ENCODE results near the gene PRR29. TPM values are rescaled to one million over a fixed set of nuclear protein-coding genes. Genes with fewer than 3 reads are reported as not detected.

PRR29 gene
- total RNA-seq, 1 donor from 2014 or later, result 0.14 TPM

Other genes with a start within 250 kb of the PRR29 start
- 70.0 and 73.7 TPM in 2 replicates for gene CCDC47, start 224.8 kb upstream of the PRR29 start, total RNA-seq
- gene DDX42, start 224.2 kb upstream of the PRR29 start, total RNA-seq, result 138 and 144 TPM in 2 replicates
- 185 and 204 TPM in 2 replicates for gene PSMC5, start 170.9 kb upstream of the PRR29 start, total RNA-seq
- gene FTSJ3, start 170.7 kb upstream of the PRR29 start, total RNA-seq, result 75.0 and 80.7 TPM in 2 replicates
- 129 and 130 TPM in 2 replicates for gene SMARCD2, start 155.7 kb upstream of the PRR29 start, total RNA-seq
- not detected in 2 replicates for gene CSH2, start 124.7 kb upstream of the PRR29 start, total RNA-seq
- not detected in 2 replicates for gene GH2, start 116.4 kb upstream of the PRR29 start, total RNA-seq
- gene CSH1, start 101.8 kb upstream of the PRR29 start, total RNA-seq, result not detected in 2 replicates
- gene CSHL1, start 87.1 kb upstream of the PRR29 start, total RNA-seq, result not detected in 2 replicates
- gene GH1, start 79.5 kb upstream of the PRR29 start, total RNA-seq, result not detected in 2 replicates
- 28.8 and 33.2 TPM in 2 replicates for gene CD79B, start 66.0 kb upstream of the PRR29 start, total RNA-seq
- 0.11 and 0.14 TPM in 2 replicates for gene SCN4A, start 25.4 kb upstream of the PRR29 start, total RNA-seq
- gene ICAM2, start 22.3 kb downstream of the PRR29 start, total RNA-seq, result 83.2 and 85.6 TPM in 2 replicates
- gene ERN1, start 131.8 kb downstream of the PRR29 start, total RNA-seq, result 91.0 and 93.4 TPM in 2 replicates

Data from activated T-helper 2 cell treated with anti-CD3 and anti-CD28 coated beads, Interferon-gamma antibody, Interleukin-2, Interleukin-4, amounts not matched to agents 10 μg/mL and 5 μg/mL and 100 μg/mL, durations not matched to agents 14 hours and 24 hours and 36 hours (primary cell).